Islet precursor cell (in vitro differentiated cells): ENCODE measurements around the gene ATP7A.
A peak's percentile ranks its signal among the peaks of the same experiment; 100 is the strongest.
"Not testable (repeated sequence)": the region's sequence is repeated elsewhere in the genome, so short reads cannot be mapped to it uniquely, and the experiment has no call there.

Source experiments
- DNase-seq: peaks from one replicate; pipeline ENCODE4 v3.0.0-alpha.2; 2018

Gene ATP7A

DNA sequence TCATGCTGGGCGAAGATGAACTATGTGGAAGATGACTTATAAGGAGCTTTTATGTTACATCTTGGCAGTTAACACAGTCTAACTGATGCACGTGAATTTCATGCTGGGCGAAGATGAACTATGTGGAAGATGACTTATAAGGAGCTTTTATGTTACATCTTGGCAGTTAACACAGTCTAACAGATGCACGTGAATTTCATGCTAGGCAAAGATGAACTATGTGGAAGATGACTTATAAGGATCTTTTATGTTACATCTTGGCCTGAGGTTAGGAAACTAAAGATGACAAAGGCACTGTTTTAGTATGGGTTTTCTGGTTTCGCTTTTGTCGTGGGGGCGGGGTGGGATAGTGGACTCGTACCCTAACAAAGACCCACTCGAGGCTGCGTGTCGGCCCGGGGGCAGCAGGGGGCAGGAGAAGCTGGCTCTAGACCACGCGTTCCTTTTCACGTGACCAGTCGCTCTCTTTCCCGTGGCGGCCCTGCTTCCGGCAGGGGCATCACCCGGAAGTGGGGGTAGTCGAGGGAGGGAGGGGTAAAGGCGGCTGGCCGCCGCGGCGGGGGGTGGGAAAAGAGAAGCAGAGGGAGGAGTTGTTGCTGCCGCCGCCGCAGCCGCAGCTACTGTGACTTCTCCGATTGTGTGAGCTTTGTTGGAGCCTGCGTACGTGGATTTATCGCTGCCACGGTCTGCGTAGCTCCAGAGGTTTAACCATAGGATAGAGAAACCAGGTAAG lies at the start of gene ATP7A:
ATP7A (plus strand) TSS at position 586 of the 733 bp plus-strand sequence. CDS start 60,949 bp downstream, outside the sequence.
- DNase-seq, result peak; percentile 96

DNA sequence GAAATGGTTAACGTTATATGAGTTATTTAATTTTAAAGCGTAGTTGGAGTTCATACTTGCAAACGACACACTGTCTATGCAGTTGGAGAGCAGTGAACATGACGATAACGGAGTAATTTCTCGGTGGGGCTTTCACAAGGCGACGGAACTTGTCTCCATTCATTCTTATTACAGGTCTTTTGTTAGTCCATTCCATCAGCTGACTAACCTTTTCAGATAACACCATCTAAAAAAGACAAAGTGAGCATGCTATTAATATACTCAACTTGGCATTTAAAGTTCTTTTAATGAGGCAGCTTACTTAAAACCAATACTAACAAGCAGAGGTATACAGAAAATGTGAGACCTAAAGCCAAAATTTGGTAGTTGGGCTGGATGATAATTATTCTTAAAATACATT lies 35.1 kb upstream of the ATP7A start:
- DNase-seq, result no peak

DNA sequence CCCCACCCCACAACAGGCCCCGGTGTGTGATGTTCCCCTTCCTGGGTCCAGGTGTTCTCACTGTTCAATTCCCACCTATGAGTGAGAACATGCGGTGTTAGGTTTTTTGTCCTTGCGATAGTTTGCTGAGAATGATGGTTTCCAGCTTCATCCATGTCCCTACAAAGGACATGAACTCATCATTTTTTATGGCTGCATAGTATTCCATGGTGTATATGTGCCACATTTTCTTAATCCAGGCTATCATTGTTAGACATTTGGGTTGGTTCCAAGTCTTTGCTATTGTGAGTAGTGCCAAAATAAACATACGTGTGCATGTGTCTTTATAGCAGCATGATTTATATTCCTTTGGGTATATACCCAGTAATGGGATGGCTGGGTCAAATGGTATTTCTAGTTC lies 29.1 kb upstream of the ATP7A start:
- DNase-seq, result not testable (repeated sequence)

DNA sequence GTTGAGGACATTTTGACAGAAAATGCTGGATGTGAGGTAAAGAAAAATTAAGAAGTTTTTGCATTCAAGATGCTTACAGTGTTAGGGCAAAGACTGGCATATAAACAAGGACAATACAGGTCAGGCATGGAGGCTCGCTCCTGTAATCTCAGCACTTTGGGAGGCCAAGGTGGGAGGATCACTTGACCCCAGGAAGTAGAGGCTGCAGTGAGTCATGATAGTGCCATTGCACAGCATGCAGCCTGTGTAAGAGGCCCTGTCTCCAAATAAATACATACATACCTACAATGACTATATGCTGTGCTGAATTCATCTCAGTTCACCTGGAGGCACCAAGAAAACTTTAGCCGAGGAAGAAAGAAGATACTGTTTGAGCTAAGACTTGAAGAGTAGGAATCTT lies 17.6 kb upstream of the ATP7A start:
- DNase-seq, result no peak

DNA sequence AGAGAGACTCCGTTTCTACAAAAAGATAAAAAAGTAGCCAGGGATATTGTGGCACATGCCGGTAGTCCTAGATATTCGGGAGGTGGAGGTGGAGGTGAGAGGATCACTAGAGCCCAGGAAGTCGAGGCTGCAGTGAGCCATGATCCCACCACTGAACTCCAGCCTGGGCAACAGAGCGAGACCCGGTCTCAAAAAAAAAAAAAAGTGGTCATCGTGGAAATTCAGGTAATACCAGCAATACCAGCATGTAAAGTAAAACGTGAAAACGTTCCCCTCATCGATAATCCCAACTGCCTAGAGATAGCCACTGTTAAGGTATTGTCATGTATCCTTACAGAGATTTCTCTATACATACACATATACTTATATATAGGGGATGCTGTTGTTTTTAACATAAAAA lies 16.8 kb upstream of the ATP7A start:
- DNase-seq, result no peak

DNA sequence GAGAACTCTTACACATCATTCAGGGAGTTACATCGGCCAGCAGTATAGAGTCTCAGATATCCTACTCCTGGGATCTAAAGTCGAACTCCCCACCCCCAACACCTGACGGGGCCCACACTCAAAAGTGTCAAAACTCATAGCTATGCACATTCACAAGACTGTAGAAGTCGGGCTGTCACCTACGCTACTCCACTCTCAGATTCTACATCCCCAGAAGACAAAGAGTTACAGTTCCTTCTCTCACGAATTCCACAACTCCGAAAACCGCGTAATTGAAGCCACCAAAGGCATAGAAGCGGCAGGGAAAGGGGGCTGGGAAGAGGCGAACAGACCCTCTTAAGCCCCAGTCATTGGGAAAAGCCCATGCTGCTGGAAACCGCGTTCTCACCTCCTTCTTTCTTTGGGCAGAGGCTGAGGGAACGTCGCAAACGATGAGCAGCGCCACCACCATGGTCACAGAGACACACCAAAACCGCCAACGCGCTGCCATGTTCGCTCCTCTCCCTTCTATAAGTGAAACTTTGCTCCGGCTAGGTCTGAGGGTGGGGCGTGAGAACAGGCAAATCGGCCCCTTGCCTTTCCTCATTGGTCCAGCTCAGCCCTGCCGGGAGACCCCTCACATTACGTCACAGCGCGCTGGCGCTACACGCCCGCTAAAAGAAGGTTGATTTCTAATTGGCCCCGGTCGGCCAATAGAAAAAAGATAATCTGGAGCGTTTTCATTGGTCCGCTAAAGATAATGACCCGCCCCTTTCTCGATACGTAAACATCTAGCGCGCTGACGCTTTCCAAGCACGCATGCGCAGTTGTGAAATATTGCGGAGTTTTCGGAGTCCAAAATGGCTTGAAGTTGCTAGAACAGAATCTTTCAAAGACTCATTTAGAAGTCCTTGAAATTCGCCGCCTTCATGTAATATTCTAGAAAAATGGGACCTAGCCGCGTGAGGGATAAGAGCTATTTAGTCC lies 15.3 kb upstream of the ATP7A start, which contains the start of gene MAGT1:
MAGT1 (minus strand) TSS at position 515 of the 966 bp plus-strand sequence; CDS start at position 490, 25 bp downstream.
- peak; percentile 97 for DNase-seq

DNA sequence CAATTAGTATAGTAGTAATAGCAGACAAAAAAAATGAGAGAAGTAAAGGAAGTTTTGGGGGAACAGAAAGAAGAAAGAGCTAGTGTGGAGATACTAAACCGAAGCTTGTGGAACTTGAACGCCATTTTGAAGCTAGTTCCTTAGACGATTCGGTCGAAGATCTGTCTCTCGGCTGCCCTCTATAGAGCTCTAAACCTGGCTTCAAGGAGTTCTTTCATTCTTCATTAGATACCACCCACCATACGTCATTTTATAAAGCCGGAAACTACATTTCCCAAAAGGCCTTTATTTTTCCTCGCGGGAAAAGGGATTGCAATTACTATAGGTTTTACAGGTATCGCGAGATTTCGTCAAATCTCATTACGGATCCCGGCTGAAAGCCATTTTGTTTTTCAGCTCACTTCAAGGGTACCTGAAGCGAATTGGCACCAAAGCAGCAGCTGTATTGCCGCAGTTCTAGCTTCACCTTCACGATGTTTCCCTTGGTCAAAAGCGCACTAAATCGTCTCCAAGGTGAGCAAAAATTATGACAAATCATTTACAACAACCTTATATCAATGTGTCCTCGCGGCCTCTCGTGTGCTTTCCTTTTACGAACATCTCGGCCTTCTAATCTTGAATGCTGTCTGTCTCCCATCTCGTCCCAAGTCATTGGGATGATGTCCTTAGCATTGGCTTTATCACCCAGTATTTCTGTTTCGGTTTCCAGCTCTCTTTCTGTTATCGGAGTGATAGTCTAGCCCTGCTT lies 11.2 kb upstream of the ATP7A start, which contains the start of gene COX7B:
COX7B (plus strand) TSS at position 388 of the 748 bp plus-strand sequence; CDS start at position 474, 86 bp downstream.
- peak; percentile 83 for DNase-seq

DNA sequence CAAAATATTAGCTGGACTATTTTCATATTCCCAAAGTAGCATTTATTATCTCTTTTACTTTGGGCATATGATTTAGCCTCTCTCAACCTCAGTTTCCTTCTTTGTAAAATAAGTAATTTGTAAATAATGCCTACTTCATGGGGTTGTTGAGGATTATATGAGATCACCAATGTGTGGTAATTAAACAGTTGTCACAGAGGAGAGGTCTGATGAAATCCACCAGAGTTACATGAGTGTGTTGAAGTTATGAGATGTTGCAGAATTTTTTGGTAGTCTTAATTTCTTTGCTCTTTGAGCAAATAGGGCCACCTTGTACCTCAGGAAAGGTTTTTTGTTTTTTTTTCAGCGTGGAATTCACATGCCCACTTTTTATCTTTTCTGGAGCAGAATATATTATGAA lies 9.8 kb upstream of the ATP7A start:
- DNase-seq, result no peak

DNA sequence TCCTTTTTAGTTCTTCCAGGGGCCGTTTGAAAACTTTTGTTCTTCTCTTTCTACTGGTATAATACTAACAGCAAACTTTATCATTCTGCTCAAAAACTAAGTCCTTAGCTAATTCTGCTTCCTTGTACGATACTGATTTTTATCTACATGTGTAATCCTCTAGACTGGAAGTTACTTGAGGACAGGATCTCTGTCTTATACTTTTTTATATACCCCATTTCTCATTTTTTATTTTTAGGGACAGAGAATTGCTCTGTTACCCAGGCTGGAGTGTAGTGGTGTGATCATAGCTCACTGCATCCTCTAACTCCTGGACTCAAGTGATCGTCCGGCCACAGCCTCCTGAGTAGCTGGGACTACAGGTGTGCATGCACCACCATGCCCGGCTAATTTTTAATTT lies 9.0 kb upstream of the ATP7A start:
- DNase-seq, result no peak

DNA sequence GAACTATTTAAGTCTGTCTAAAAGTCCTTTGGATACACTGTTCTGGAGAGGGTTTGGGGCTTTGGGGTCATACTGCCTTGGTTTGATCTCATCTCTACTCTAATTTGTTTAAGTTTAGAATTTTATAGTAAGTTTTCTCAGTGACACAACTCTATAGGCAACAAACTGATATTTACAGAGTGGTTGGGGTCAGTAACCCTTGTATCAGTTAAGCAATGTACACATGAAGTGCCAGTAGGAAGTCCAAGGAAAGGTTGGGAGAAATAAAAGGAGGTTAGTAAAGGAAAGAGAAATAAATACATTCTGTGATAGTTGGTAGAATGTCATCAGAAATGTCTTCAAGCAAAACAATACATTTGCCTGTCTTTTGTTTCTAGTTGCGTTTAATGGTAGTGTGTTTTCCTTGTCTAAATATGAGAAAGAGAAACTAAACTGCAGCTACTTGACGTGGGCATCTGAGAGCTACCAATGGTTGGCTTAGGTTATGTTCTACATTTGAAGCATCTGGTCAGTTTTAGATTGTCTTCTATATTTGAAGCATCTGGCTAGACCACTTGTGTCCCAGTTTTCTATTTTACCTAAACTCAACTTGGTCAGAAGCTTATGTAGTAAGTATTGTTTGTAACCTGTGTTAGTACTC lies 6.9 kb downstream of the ATP7A start:
- DNase-seq, result no peak

DNA sequence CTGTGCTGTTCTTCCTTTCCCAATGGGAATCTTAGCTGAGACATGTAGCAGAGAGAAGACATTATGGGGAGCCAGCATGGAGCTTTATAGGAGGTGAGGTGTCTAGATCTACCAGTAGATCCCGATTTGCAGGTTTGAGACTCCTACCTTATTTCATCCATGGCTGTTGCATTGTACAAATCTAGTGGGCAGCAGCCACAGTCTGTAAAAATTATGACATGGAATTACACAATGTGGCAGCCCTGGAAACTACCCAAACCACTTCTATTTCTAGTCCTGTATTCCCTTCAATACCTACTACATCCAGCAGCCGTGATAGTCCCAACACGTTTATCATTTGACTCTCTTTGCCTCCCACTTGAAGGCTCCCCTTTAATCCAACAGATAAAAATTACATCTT lies 8.1 kb downstream of the ATP7A start:
- no peak for DNase-seq

DNA sequence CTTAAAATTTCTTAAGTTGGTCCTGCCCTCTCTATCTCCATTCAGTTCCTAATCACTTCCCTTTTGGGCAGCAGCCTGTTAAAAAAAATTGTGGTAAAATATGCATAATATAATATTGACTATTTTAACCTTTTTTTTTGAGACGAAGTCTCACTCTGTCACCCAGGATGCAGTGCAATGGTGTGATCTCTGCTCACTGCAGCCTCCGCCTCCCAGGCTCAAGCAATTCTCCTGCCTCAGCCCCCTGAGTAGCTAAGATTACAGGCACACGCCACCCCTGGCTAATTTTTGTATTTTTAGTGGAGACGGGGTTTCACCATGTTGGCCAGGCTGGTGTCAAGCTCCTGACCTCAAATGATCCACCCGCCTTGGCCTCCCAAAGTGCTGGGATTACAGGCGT lies 8.9 kb downstream of the ATP7A start:
- DNase-seq, result not testable (repeated sequence)

DNA sequence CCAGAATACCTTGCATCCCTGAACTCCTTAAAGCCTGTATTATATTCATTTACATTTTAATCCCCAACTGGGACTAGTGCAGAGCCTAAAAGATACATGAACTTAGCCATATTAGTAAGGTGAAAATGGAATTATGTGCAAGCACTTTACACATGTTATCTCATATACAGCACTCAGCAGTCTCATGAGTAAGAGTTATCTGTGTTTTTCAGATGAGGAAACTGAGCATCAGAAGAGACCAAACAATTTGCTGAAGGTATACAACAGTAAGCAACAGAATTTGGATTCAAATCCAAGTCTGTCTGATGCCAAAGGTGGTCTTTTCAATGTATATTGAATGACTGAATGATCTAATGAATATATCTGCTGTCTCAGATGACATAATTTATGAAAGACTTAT lies 12.3 kb downstream of the ATP7A start:
- no peak for DNase-seq

DNA sequence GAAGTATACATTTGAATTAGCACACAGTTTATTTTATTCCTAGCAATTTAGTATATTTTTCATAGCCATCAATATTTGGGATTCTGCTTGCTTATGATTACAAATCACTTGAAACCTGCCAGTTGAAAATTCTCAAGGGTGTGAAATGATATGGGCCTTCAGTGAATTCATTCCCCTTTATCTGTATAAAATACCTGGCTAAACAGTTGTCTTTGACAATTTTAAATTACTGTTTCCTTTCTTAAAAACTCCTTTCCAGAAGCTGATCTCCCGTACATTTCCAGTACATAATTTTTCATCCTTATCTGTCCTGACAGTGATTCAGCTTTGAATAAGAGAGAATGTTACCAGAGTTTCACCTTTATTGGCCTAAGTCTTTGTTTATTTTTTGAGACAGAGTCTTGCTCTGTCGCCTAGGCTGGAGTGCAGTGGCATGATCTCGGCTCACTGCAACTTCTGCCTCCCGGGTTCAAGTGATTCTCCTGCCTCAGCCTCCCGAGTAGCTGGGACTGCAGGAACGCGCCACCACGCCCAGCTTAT lies 13.9 kb downstream of the ATP7A start:
- no peak for DNase-seq

DNA sequence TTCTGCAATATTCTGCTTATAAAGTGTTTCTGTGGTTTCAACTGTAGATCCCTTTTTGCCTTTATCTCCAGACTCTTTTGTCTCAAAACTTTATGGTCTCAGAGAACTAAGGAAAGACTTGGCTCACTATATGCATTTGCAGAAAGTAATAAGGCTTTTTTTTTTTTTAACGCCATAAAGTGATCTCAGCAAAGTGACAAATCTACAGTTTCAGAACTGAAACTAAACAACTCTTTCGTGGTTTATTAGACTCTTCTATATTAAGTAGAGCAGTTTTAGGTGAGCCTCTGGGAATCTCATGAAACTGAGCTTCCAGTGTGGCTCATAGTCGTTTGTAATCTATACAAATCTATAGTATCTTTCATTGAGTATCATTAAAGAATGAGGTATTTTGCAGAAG lies 15.3 kb downstream of the ATP7A start:
- DNase-seq, result no peak

DNA sequence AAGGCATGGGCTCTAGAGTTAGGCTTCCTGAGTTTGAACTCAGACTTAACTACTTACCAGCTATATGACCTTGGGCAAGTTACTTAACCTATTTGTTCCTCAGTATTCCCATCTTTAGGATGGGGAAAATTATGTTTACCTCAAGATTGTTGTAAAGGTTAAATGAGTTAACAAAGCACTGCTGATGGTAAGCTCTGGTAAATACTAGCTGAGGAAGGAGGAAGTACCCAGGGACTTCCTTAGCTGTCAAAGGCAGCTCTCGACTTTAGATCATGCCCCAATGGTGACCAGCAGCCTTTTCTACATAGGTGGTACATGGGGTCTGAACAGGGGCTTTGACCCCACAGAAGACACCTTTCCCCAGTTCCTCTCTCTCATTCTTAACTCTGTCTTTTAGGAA lies 20.1 kb downstream of the ATP7A start:
- no peak for DNase-seq

DNA sequence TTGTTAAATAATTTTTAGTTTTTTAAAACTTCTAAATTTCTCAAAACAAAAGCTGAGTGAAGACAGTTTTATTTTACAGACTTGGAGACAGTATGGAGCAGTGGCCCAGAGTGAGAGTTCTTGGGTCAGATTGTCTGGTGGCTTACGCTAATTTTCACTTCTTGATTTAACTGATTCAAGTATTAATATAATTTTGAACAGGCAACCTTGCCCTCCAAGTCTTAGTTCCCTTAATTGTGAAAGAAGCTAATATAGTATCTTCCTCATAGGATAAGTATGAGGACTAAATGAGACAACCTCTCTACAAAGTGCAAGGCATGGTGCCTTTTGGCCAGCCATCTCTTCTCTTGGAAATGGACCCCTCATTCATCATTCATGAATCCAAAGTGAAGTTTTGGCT lies 25.4 kb downstream of the ATP7A start:
- no peak for DNase-seq

DNA sequence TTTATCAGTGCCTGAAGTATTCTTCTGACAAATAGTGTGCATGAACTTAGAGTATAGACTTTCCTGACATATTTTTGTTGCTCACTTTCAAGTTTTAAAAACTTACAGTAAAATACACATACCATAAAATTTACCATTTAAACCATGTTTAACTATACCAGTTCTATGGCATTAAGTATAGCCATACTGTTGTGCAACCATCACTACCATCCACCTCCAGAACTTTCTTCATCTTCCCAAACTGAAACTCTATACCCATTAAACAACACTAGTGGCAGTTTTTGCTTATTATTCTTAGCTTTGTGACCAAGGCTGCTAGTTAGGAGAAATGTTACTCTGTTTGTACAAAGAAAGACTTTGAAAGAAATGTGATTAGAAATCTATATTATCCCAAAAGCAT lies 25.8 kb downstream of the ATP7A start:
- DNase-seq, result no peak

DNA sequence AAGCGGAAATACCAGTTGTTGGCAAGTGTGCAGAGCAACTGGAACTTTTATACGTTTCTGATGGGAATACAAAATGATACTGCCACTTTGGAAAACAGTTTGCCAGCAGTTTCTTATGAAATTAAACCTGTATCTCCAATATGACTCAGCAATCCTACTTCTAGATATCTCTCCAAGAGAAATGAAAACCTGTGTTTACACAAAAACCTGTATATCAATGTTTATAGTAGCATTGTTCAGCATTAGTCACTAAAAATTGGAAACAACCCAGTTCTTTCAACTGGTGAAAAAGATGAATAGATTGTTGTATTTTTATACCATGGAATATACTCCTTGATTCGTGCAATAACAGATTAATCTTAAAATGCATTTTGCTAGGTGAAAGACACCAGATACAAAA lies 26.8 kb downstream of the ATP7A start:
- DNase-seq, result no peak

DNA sequence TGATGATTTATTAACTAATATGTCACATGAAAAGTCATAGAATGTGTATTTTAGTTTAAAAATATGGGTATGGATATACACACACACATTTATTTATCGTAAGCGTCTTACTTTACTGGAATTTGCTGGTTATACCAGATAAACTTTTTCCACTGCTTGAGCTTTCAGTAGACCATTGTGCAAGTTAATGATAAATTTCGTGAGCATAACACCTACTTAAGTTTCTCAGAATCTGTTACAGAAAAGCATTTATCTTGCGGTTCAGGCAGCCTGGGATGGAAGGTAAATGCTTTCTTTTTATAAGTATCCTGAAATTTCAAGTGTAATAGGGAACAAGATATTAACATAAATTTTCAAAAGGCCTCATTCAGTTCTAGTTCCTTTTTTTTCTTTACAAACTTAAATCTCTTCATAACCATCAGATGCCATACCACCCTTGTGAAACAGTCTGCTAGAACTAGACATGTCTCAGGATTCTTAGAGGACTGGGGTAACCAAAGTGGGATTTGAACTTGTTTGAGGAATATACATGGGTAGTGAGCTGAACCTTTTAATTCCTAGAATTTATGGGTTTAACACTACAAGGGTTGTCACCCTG lies 27.7 kb downstream of the ATP7A start:
- DNase-seq, result no peak

DNA sequence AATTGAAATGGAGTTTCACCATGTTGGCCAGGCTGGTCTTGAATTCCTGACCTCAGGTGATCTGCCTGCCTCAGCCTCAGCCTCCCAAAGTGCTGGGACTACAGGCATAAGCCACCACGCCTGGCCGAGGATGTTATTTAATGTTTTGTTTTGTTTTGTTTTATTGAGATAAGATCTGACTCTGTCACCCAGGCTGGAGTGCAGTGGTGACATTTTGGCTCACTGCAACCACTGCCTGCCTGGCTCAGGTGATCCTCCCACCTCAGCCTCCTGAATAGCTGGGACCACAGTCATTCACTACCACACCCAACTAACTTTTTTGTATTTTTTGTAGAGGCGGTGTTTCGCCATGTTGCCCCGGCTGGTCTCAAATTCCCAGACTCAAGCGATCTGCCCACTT lies 34.5 kb downstream of the ATP7A start:
- DNase-seq, result not testable (repeated sequence)
